Osteoblast (primary cell): ENCODE measurements around the gene TET1. TPM values are rescaled to one million over a fixed set of nuclear protein-coding genes. Genes with fewer than 3 reads are reported as not detected.
"Not testable (repeated sequence)": the region's sequence is repeated elsewhere in the genome, so short reads cannot be mapped to it uniquely, and the experiment has no call there.

Experiments used
- DNase-seq: peaks from one replicate; pipeline ENCODE4 v3.0.0; 2011; ENCODE audit warnings: low spot score, mixed read lengths; ENCODE audit not compliant: insufficient read length; ENCODE audit errors: missing footprints
- H2AFZ ChIP-seq: 2 replicates; pipeline ENCODE4 v1.6.0; 2011; ENCODE audit warnings: mild to moderate bottlenecking, low read length
- H3K27ac ChIP-seq: 2 replicates; pipeline ENCODE4 v1.5.1; 2011; ENCODE audit warnings: mild to moderate bottlenecking, low read depth, low read length, moderate library complexity
- H3K27me3 ChIP-seq: 2 replicates; pipeline ENCODE4 v1.6.0; 2012; ENCODE audit warnings: mild to moderate bottlenecking, control low read depth, inconsistent platforms, low read length, moderate library complexity; ENCODE audit not compliant: insufficient read depth
- H3K36me3 ChIP-seq: 2 replicates; pipeline ENCODE4 v1.5.1; 2011; ENCODE audit warnings: mild to moderate bottlenecking, low read length, control low read depth, moderate library complexity; ENCODE audit not compliant: insufficient read depth
- H3K4me1 ChIP-seq: 2 replicates; pipeline ENCODE4 v1.5.1; 2011; ENCODE audit warnings: mild to moderate bottlenecking, low read length, control low read depth, moderate library complexity; ENCODE audit not compliant: insufficient read depth
- H3K4me2 ChIP-seq: 2 replicates; pipeline ENCODE4 v1.6.0; 2011; ENCODE audit warnings: mild to moderate bottlenecking, low read length; ENCODE audit not compliant: insufficient read depth
- H3K4me3 ChIP-seq: fragments of 200-600 bp; sonication (generic); 3 replicates; pipeline ENCODE4 v1.5.1; 2012; ENCODE audit warnings: mild to moderate bottlenecking, low read length, inconsistent platforms; ENCODE audit not compliant: insufficient read depth
- H3K79me2 ChIP-seq: 2 replicates; pipeline ENCODE4 v1.6.0; 2012; ENCODE audit warnings: mild to moderate bottlenecking, low read length, control low read depth, inconsistent platforms; ENCODE audit not compliant: insufficient read depth
- H3K9me3 ChIP-seq: 2 replicates; pipeline ENCODE4 v1.5.1; 2011; ENCODE audit warnings: low read depth, low read length, control low read depth
- H4K20me1 ChIP-seq: 2 replicates; pipeline ENCODE4 v1.6.0; 2012; ENCODE audit warnings: mild to moderate bottlenecking, low read length, control low read depth; ENCODE audit not compliant: insufficient read depth
- CTCF ChIP-seq: IDR thresholded peaks from 2 replicates; pipeline ENCODE4 v1.5.1; 2011; ENCODE audit warnings: mild to moderate bottlenecking, low read depth, low read length, moderate library complexity; ENCODE audit errors: extremely low read depth
- total RNA-seq: library from RNA; depleted of rRNA; stranded (reverse); fragments of >200 nt; gene quantifications from 2 replicates; pipeline ENCODE4 v1.2.3, GENCODE V29; 2012

Gene TET1
- total RNA-seq, 1 donor = 4.0 TPM

- H3K4me1 ChIP-seq = peaks cover 28% of the 10 kb centered on the region
- no peaks in the 10 kb centered on the region for H3K36me3 ChIP-seq
- H3K79me2 ChIP-seq = no peaks in the 10 kb centered on the region
- no peaks in the 10 kb centered on the region for H3K27me3 ChIP-seq
- no peak for DNase-seq
- no peak overlapping the region for H3K27ac ChIP-seq
- TF ChIP-seq CTCF = no peak
- no peak overlapping the region for H3K4me2 ChIP-seq
- H3K9me3 ChIP-seq = no peaks in the 10 kb centered on the region
- no peak overlapping the region for H3K4me3 ChIP-seq
- H2AFZ ChIP-seq = no peak overlapping the region
- no peaks in the 10 kb centered on the region for H4K20me1 ChIP-seq
These were observed 43.6 kb downstream of the TET1 start for GRCh38 chr10:68603766-68604165.

GRCh38 chr10:68604441-68604840, 44.3 kb downstream of the TET1 start:
- no peaks in the 10 kb centered on the region for H3K27me3 ChIP-seq
- no peak for TF ChIP-seq CTCF

GRCh38 chr10:68606918-68607317, 46.8 kb downstream of the TET1 start:
- TF ChIP-seq CTCF = no peak
- no peak overlapping the region for H3K4me3 ChIP-seq
- no peak overlapping the region for H2AFZ ChIP-seq
- no peaks in the 10 kb centered on the region for H3K79me2 ChIP-seq
- no peak for DNase-seq
- H4K20me1 ChIP-seq = no peaks in the 10 kb centered on the region
- no peaks in the 10 kb centered on the region for H3K36me3 ChIP-seq
- no peak overlapping the region for H3K4me2 ChIP-seq
- H3K4me1 ChIP-seq = peaks cover 4% of the 10 kb centered on the region
- no peaks in the 10 kb centered on the region for H3K27me3 ChIP-seq
- no peak overlapping the region for H3K27ac ChIP-seq
- H3K9me3 ChIP-seq = no peaks in the 10 kb centered on the region

More at GRCh38 chr10:68604441-68604840, 44.3 kb downstream of the TET1 start:
- H3K79me2 ChIP-seq = no peaks in the 10 kb centered on the region
- no peaks in the 10 kb centered on the region for H3K9me3 ChIP-seq
- no peak overlapping the region for H2AFZ ChIP-seq
- no peaks in the 10 kb centered on the region for H4K20me1 ChIP-seq
- H3K27ac ChIP-seq = no peak overlapping the region
- H3K4me2 ChIP-seq = no peak overlapping the region
- H3K36me3 ChIP-seq = no peaks in the 10 kb centered on the region
- no peak overlapping the region for H3K4me3 ChIP-seq
- DNase-seq = no peak
- peaks cover 23% of the 10 kb centered on the region for H3K4me1 ChIP-seq

- not testable (repeated sequence) for H4K20me1 ChIP-seq, H3K36me3 ChIP-seq, DNase-seq, H3K79me2 ChIP-seq, H3K4me2 ChIP-seq, H3K9me3 ChIP-seq, H3K4me3 ChIP-seq, H2AFZ ChIP-seq, H3K27ac ChIP-seq, H3K27me3 ChIP-seq, H3K4me1 ChIP-seq
These were observed 49.9 kb downstream of the TET1 start for GRCh38 chr10:68610023-68610422.
